ENCODE data around the gene ZSWIM3. TPM values are rescaled to one million over a fixed set of nuclear protein-coding genes. Genes with fewer than 3 reads are reported as not detected.

Gene ZSWIM3
- total and polyA plus RNA-seq, 2 of the 13 experiments (the other 11 are each of a cell fraction or from before 2014, with no cell fraction given): 5.2 to 5.8 TPM

DNA sequence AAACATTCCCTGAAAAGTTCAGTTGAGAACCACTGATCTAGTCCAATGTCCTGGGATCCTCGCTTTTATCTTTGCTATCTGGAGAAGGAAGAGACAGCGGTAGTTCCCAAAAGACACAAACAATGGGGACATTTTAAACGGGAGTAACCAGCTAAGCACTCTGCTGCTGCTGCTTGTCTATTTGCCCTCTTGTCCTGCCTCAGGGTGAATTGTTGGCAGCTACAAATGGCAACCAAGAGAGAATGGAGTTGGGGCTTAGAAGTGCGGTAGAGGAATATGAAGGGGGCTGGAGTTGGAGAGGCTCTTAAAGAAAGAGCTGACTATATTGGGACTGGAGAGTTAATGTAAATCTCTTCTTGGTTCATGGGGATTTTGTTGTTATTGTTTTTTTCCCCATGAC is 17.2 kb downstream of the ZSWIM3 start:
- no peak overlapping the region for H3K4me3 ChIP-seq (replicated peaks in 1 of 3; ENCODE audit: insufficient read depth in 1 of 3, low read depth in 2 of 3, low read length in 3 of 3)
- ChIA-PET POLR2A (interaction anchor here (1.2 to 1.5 kb wide), 4 partner anchors 10 to 41 kb away, joined by 3 to 4 read pairs (median 4); partner anchors contain the start of genes CTSA, NEURL2 and SNX21), CTCF (ENCODE audit: low intra/inter-chr PET ratio, low total read pairs) (no interaction called here)
- H3K9ac ChIP-seq (ENCODE audit: insufficient read depth, low read depth, low read length): no peak overlapping the region
- no peak overlapping the region for H3K4me2 ChIP-seq (ENCODE audit: low read depth, low read length)
- peaks cover 23% of the 10 kb centered on the region for H3K4me1 ChIP-seq (ENCODE audit: insufficient read depth, low read length)
- H4K20me1 ChIP-seq (ENCODE audit: insufficient read depth, low read length): no peaks in the 10 kb centered on the region
- no peaks in the 10 kb centered on the region for H3K27me3 ChIP-seq (ENCODE audit: control insufficient read depth in 1 of 2, insufficient read depth in 2 of 2, low read length in 2 of 2)
- intact Hi-C loops (cut with micrococcal nuclease; ENCODE audit: unreplicated experiment) (no loop called here), in situ Hi-C loops (cut with HindIII; ENCODE audit: extremely low pct_ligation_motif_present, low pct_unique_long_range_greater_than_20kb) (no loop called here)
- TF ChIP-seq ZNF34 (CRISPR knock-in tag; IDR thresholded peaks at IDR 0.05; ENCODE audit: borderline replicate concordance): no peak
- no peak for TF ChIP-seq NR3C1 (CRISPR knock-in tag; IDR thresholded peaks at IDR 0.05)
- 83% methylated on average over 4 of the region's 4 CpGs for WGBS (ENCODE audit: low lambda C conversion rate)
- H3K27ac ChIP-seq (ENCODE audit: extremely low read length, insufficient read depth, low read length): no peak overlapping the region
- peaks cover 5 to 18% of the 10 kb centered on the region in 2 experiments; a peak in 3 of 5 replicates for H3K36me3 ChIP-seq (replicated peaks in 1 of 2; ENCODE audit: control insufficient read depth in 1 of 2, insufficient read depth in 2 of 2, low read length in 2 of 2)
- H3K9me3 ChIP-seq (ENCODE audit: low read length): no peaks in the 10 kb centered on the region
- DNase-seq (ENCODE audit: low spot score) (no peak), ATAC-seq (no peak), FAIRE-seq (no peak)
- no peak overlapping the region for H2AFZ ChIP-seq (ENCODE audit: low read length)
- BruUV-seq (replicated peaks): no TSS peak
- no peaks in the 10 kb centered on the region for H3K79me2 ChIP-seq (ENCODE audit: insufficient read depth, low read length)

DNA sequence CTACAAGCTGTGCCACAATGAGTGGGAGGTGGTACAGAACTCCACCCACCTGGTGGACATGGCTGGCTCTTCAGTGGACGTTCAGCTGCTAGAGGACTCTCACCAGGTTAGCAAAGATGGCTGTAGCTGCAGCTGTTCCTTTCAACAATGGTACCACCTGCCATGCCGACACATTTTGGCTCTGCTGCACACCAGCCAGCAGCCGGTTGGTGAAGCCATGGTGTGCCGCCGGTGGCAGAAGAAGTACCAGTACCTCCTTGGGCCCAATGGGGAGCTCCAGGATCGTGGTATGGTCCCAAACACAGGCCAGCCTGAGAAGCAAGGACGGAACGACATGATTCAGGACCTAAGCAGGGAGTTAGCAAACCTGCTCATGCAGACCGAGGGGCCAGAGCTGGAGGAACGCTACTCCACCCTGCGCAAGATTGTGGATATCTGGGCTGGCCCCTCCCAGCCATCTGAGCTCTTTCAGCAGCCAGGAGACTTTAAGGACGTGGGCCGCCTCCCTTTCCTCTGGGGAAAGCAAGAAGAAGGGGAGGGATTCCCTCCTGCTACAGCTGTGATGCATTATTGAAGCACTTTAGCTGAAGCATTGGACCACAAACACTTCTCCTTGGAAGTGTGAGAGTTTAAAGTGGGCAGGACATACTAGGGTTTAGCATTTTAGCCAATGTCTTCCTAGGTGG is 20.8 kb downstream of the ZSWIM3 start:
- Histone ChIP-seq H3K4me1 (ENCODE audit: insufficient read depth, low read length) (peaks cover 17% of the 10 kb centered on the region), H3K9me3 (ENCODE audit: low read length) (no peaks in the 10 kb centered on the region), H3K4me3 (replicated peaks in 1 of 3; ENCODE audit: insufficient read depth in 1 of 3, low read depth in 2 of 3, low read length in 3 of 3) (no peak overlapping the region), H3K79me2 (ENCODE audit: insufficient read depth, low read length) (peaks cover 14% of the 10 kb centered on the region), H3K27me3 (ENCODE audit: control insufficient read depth in 1 of 2, insufficient read depth in 2 of 2, low read length in 2 of 2) (no peaks in the 10 kb centered on the region; a peak in 1 of 5 replicates), H2AFZ (ENCODE audit: low read length) (no peak overlapping the region), H3K36me3 (replicated peaks in 1 of 2; ENCODE audit: control insufficient read depth in 1 of 2, insufficient read depth in 2 of 2, low read length in 2 of 2) (peaks cover 13 to 30% of the 10 kb centered on the region in 2 experiments), H3K9ac (ENCODE audit: insufficient read depth, low read depth, low read length) (no peak overlapping the region), H3K27ac (ENCODE audit: extremely low read length, insufficient read depth, low read length) (no peak overlapping the region), H4K20me1 (ENCODE audit: insufficient read depth, low read length) (no peaks in the 10 kb centered on the region), H3K4me2 (ENCODE audit: low read depth, low read length) (no peak overlapping the region)
- DNase-seq (ENCODE audit: low spot score) (no peak), ATAC-seq (no peak), FAIRE-seq (no peak)
- 95% methylated on average over 13 of the region's 13 CpGs for WGBS (ENCODE audit: low lambda C conversion rate)
- intact Hi-C loops (cut with micrococcal nuclease; ENCODE audit: unreplicated experiment) (no loop called here), in situ Hi-C loops (cut with HindIII; ENCODE audit: extremely low pct_ligation_motif_present, low pct_unique_long_range_greater_than_20kb) (no loop called here)
- peak; percentile 53 for TF ChIP-seq ZC3H13 (CRISPR knock-in tag; IDR thresholded peaks at IDR 0.05)
- TF ChIP-seq, protein P1, sequence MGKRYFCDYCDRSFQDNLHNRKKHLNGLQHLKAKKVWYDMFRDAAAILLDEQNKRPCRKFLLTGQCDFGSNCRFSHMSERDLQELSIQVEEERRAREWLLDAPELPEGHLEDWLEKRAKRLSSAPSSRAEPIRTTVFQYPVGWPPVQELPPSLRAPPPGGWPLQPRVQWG (CRISPR knock-in tag; IDR thresholded peaks at IDR 0.05; ENCODE audit: borderline replicate concordance, low read depth): no peak
- 0 out of 2 replicates have a peak, but pooled peaks have one; percentile 10 for TF ChIP-seq GABPA (IDR thresholded peaks at IDR 0.05; ENCODE audit: low read depth, low read length)
- no peak for TF ChIP-seq GABPA (CRISPR knock-in tag; IDR thresholded peaks at IDR 0.05; ENCODE audit: low read depth)
- CTCF ChIA-PET (ENCODE audit: low intra/inter-chr PET ratio, low total read pairs): no interaction called here
- no TSS peak for BruUV-seq (replicated peaks)
- POLR2A ChIA-PET: no interaction called here

All from HepG2 (cell line).